ENCODE results near the gene EP400. TPM values are rescaled to one million over a fixed set of nuclear protein-coding genes. Genes with fewer than 3 reads are reported as not detected.
A peak's percentile ranks its signal among the peaks of the same experiment; 100 is the strongest.

EP400 gene
- total RNA-seq, 6 donors from 2014 or later: 21.7 to 61.8 (median 40.4) TPM

GRCh38 chr12:131918311-131919050, 31.3 kb upstream of the EP400 start:
- Histone ChIP-seq H3K4me3 (no peak overlapping the region), H3K36me3 (peaks cover 32 to 90% (median 75%) of the 10 kb centered on the region in 4 donors), H3K27ac (no peak overlapping the region), H3K27me3 (no peaks in the 10 kb centered on the region), H3K4me1 (no peaks in the 10 kb centered on the region), H3K9me3 (no peaks in the 10 kb centered on the region)
- ATAC-seq (ENCODE audit: low FRiP score in 2 of 2): no peak
- TF ChIP-seq POLR2AphosphoS5 (IDR thresholded peaks at IDR 0.05): no peak
- no peak for TF ChIP-seq POLR2A (IDR thresholded peaks at IDR 0.05)
- no peak for DNase-seq
- WGBS, 2 donors: 92 to 100% methylated on average over 7 to 9 of the region's 20 CpGs

- Histone ChIP-seq H3K4me3 (no peak overlapping the region), H3K27me3 (no peaks in the 10 kb centered on the region), H3K9me3 (no peaks in the 10 kb centered on the region), H3K36me3 (peaks cover 32 to 84% (median 70%) of the 10 kb centered on the region in 4 donors), H3K27ac (no peak overlapping the region), H3K4me1 (no peaks in the 10 kb centered on the region)
- TF ChIP-seq CTCF (IDR thresholded peaks at IDR 0.05): no peak
- WGBS, 2 donors: 95% methylated on average over 13 of the region's 19 CpGs; no CpG with 5 or more reads in 1 of the 2 donors
- ATAC-seq (ENCODE audit: low FRiP score in 2 of 2) (no peak), DNase-seq (no peak)
Measured at GRCh38 chr12:131919051-131919347, 30.7 kb upstream of the EP400 start.

GRCh38 chr12:131919366-131920156, 30.2 kb upstream of the EP400 start:
- ATAC-seq (ENCODE audit: low FRiP score in 2 of 2): no peak
- peak in 1 of 2 donors; percentile 76 for DNase-seq
- WGBS, 2 donors: 80 to 95% methylated on average over 2 to 31 of the region's 37 CpGs
- no peak overlapping the region for H3K27ac ChIP-seq
- no peaks in the 10 kb centered on the region for H3K27me3 ChIP-seq
- H3K36me3 ChIP-seq: peaks cover 29 to 79% (median 64%) of the 10 kb centered on the region in 4 donors
- no peak for TF ChIP-seq POLR2AphosphoS5 (IDR thresholded peaks at IDR 0.05)
- TF ChIP-seq POLR2A (IDR thresholded peaks at IDR 0.05): no peak
- TF ChIP-seq EP300 (IDR thresholded peaks at IDR 0.05): no peak
- no peak for TF ChIP-seq CTCF (IDR thresholded peaks at IDR 0.05)
- no peaks in the 10 kb centered on the region for H3K9me3 ChIP-seq
- no peak overlapping the region for H3K4me3 ChIP-seq
- H3K4me1 ChIP-seq: peaks cover 0 to 3% (median 1%) of the 10 kb centered on the region in 4 donors

- peaks cover 0 to 5% (median 2%) of the 10 kb centered on the region in 4 donors for H3K4me1 ChIP-seq
- 95 to 96% methylated on average over 3 to 14 of the region's 14 CpGs for WGBS, 2 donors
- TF ChIP-seq CTCF (IDR thresholded peaks at IDR 0.05) (no peak), POLR2A (IDR thresholded peaks at IDR 0.05) (no peak), POLR2AphosphoS5 (IDR thresholded peaks at IDR 0.05) (no peak), EP300 (IDR thresholded peaks at IDR 0.05) (no peak)
- DNase-seq: no peak
- H3K36me3 ChIP-seq: peaks cover 25 to 73% (median 59%) of the 10 kb centered on the region in 4 donors
- no peak overlapping the region for H3K27ac ChIP-seq
- no peak for ATAC-seq (ENCODE audit: low FRiP score in 2 of 2)
- H3K9me3 ChIP-seq: no peaks in the 10 kb centered on the region
- H3K4me3 ChIP-seq: no peak overlapping the region
- H3K27me3 ChIP-seq: no peaks in the 10 kb centered on the region
Measured at GRCh38 chr12:131920157-131920508, 29.6 kb upstream of the EP400 start.

- WGBS, 2 donors: 94 to 96% methylated on average over 9 to 12 of the region's 35 CpGs
- no peak overlapping the region for H3K27ac ChIP-seq
- TF ChIP-seq EP300 (IDR thresholded peaks at IDR 0.05): no peak
- TF ChIP-seq POLR2A (IDR thresholded peaks at IDR 0.05): no peak
- no peak for TF ChIP-seq CTCF (IDR thresholded peaks at IDR 0.05)
- TF ChIP-seq POLR2AphosphoS5 (IDR thresholded peaks at IDR 0.05): no peak
- no peak overlapping the region for H3K4me3 ChIP-seq
- ATAC-seq (ENCODE audit: low FRiP score in 2 of 2): peak in 1 of 2 donors; percentile 31
- no peaks in the 10 kb centered on the region for H3K27me3 ChIP-seq
- H3K9me3 ChIP-seq: no peaks in the 10 kb centered on the region
- peaks cover 0 to 5% (median 2%) of the 10 kb centered on the region in 4 donors for H3K4me1 ChIP-seq
- H3K36me3 ChIP-seq: peaks cover 16 to 63% (median 48%) of the 10 kb centered on the region in 4 donors
- DNase-seq: peak in 1 of 2 donors; percentile 78
Measured at GRCh38 chr12:131920902-131921840, 28.6 kb upstream of the EP400 start.

Data from upper lobe of left lung (tissue), 6 donors.